Anterior cingulate cortex (tissue), 58 donors: ENCODE measurements around the gene RCSD1.
A peak's percentile ranks its signal among the peaks of the same experiment; 100 is the strongest.
"Not testable (repeated sequence)": the region's sequence is repeated elsewhere in the genome, so short reads cannot be mapped to it uniquely, and the experiment has no call there.

Source experiments
- DNase-seq, 58 donors: peaks; one replicate each; lab custom pipeline; 2025; lab: John Stamatoyannopoulos, UW

The RCSD1 gene, protein sequence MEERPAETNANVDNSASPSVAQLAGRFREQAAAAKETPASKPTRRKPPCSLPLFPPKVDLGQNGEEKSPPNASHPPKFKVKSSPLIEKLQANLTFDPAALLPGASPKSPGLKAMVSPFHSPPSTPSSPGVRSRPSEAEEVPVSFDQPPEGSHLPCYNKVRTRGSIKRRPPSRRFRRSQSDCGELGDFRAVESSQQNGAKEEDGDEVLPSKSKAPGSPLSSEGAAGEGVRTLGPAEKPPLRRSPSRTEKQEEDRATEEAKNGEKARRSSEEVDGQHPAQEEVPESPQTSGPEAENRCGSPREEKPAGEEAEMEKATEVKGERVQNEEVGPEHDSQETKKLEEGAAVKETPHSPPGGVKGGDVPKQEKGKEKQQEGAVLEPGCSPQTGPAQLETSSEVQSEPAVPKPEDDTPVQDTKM

DNA sequence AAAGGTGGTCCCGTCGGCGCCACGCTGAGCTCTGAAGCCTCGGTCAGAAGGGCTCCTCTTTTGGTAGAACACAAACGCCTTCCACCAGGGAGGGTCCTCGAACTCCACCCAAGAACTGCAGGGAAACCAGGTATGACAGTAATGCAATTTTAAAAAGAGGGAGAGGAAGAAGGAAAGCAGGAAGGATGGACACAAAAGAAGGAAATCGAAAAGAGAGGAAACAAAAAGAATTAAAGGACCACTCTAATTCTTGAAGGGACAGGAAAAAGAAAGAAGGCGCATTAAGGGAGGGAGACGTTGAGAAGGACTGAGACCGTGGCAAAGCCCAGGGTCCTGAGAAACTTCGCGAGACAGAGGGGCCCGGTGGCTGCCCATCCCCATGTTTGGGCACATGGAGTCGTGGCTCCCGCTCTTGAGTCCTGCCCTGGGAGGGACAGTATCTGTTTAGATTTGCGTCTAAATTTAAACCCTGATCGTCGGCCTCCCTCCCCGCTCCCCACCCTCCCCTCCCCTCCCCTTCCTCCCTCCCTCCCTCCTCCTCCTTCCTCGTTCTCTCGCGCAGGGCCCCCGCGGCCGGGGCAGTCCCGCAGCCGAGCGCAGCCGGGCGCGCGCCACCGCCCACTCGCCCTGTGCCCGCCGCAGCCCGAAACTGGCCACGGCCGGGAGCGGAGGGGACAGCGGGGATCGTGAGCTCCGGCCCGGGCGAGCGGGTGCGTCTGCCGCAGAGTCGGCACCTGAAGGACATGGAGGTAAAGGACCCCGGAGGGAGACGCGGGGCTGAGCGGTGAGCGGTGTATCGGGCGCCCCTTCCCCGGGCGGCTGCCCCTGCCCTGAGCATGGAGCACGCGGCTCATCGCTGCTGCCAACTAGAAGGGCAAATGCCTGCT lies at the start of gene RCSD1:
Gene RCSD1, plus strand, starts transcription at position 552 of the 887 bp plus-strand sequence. Its CDS starts 192 bp downstream, at position 744.
- DNase-seq, result peak in 2 of 58 donors; percentile 8 to 11

DNA sequence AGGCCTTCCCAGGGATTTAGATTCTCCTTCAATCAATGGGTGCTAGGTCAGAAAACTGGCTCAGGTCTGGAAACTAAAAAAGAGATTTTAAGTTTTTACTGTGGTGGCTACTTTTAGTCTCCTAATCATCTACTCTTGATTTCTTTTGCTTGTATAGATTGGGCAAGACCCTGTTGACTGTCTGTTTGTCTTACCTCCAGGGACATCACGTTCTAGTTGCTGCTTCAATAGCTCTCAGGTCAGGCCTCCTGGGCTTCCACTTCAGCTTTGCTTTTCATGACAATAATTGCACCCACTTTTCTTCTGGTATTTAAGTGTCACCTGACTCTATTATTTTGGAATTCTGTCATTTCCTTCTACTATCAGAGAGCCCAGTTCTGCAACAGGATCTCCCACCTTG lies 48.0 kb upstream of the RCSD1 start:
- DNase-seq, result no peak

DNA sequence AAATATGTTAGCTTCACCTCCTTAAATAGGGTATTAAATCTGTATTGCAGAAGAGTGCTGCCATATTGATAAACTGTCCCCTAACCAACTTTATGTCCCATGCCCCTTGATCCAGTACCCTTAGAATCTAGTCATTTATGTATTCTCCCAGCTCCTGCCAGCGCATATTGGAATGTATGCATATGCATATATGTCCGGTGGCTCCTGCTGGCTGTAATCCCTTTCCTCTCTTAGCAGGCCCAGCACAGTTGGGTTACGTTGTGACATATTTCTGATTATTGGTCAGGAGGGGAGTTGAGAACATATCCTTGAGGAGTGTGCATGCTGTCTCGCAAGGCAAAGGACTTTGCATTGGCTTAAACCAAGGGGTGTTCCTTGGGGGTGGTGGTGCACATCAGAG lies 47.3 kb upstream of the RCSD1 start:
- no peak for DNase-seq

DNA sequence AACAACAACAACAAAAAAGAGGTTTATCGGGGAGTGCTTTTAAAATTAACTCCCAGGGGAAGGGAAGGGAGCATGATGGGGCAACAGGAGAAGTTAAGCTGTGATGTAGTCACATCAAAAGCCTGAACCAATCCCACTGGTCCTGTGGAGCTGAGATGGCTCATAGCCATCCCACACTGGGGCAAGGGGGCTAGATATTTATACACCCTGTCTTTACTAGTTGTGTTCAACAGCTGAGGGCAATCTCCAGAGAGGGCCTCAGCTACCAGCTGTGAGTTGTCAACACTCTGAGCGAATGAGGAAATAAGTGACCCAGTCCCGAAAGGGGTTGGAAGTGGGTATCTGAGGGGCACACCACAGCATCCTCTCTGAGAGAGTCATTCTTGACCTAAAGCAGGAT lies 45.5 kb upstream of the RCSD1 start:
- no peak for DNase-seq

DNA sequence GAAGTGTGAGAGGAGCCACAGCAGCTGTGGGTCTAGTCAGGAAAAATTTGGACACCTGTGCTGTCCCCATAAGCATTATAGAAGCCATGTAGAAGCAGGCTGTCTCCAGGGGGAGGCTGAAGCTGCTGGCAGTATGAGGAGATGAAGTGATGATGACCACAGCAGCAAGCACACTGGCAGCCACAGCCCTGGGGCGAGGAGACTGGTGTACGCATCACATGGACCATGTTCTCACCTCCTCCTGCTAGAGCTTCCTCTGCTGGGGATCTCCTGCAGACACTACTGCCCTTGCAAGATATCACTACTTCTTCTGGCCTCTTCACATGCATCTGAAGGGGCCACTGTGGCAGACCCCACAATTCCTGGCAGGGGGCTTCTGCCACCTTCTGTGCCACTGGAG lies 42.7 kb upstream of the RCSD1 start:
- DNase-seq, result no peak

DNA sequence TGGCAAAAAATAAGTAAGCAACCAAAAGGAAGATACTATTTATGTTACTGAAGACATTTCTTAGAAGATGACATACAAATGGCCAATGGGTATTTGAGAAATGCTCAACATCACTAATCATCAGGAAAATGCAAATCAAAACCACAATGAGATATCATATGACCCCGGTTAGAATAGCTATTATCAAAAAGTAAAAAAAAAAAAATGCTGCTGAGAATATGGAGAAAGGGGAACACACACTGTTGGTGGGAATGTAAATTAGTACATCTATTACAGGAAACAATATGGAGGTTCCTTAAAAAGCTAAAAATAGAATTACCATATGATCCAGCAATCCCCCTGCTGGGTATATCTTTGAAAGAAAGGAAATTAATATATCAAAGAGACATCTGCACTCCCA lies 42.2 kb upstream of the RCSD1 start:
- DNase-seq, result no peak

DNA sequence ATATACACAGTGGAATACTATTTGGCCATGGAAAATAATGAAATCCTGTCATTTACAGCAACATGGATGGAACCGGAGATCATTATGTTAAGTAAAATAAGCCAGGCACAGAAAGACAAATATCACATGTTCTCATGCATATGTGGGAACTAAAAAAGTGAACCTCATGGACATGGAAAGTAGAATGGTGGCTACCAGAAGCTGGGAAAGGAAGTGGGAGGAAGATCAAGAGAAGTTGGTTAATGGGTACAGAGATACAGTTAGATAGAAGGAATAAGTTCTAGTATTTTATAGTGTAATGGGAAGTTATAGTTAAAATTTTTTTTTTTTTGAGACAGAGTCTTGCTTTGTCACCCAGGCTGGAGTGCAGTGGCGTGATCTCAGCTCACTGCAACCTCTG lies 41.7 kb upstream of the RCSD1 start:
- no peak for DNase-seq

DNA sequence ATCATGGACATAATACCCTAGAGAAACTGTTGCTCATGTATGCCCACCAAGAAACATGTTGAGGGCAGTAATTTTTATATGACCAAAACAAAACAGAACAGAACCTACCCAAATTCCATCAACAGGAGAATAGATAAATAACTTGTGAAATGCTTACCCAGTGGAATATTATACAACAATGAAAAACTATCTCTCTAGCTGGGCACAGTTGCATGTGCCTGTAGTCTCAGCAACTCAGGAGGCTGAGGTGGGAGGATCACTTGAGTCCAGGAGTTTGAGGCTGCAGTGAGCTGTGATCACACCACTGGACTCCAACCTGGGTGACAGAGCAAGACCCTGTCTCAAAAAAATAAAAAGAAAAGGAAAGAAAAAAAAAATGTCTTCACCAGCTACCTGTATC lies 37.6 kb upstream of the RCSD1 start:
- no peak for DNase-seq

DNA sequence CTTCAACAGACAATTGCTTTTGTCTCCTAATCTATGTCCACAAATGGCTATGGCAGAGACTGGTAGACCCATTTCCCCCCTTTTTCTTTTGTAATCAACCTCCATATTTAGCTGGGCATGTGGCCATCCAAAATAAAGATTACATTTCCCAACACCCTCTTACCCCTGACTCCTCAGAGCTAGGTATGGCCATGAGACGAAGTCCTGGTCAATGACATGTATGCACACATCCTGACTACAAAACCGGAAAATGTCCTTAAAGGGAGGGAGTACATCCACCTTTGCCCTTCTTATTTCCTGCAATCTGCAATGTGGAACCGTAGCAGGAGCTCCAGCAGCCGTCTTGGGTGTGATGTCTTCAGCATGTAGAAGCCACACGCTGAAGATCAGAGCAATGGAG lies 36.2 kb upstream of the RCSD1 start:
- no peak for DNase-seq

DNA sequence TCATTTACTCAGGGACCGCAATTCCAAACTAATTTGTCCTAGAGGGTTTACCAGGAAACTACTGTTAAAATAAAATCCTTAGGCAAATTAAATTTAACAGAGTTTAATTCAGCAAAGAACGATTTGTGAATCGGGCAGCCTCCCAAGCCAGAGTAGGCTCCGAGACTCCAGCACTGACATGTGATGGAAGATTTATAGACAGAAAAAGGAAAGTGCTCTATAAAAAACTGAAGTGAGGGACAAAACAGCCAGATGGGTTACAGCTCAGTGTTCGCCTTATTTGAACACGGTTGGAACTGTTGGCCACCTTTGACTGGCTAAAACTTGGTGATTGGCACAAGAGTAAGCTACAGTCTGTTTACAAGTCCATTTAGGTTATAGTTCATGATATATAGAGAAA lies 35.2 kb upstream of the RCSD1 start:
- peak in 9 of 58 donors; percentile 4 to 61 (median 15) for DNase-seq

DNA sequence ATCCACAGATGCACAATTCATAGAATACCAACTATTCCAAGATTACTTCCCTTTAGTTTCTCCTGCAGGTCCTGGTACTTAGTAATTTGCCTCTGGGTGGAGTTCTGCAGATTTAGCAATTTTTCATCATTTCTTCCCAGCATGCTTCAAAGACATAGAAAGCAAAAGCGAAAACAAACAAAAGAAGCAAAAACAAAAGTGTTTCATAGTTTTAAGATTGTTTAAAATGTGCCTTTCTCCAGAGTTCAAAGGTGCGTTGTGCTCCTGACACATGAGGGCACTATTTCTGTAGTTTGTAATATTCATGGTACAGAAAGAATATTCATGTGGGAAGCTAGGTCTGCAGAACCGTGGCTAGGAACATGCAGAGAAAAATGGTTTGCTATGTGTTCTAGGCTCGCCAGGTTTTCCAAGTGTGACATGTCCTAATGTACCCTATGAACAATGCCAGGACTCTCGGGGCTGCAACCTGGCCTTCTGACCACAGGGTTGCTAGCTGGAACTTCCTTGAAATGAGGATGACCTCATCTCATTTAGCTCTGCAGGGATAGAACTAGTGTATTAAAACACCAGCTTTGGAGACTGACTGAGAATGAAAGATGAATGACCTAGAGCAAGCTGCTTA lies 30.0 kb upstream of the RCSD1 start:
- DNase-seq, result peak in 1 of 58 donors; percentile 10

DNA sequence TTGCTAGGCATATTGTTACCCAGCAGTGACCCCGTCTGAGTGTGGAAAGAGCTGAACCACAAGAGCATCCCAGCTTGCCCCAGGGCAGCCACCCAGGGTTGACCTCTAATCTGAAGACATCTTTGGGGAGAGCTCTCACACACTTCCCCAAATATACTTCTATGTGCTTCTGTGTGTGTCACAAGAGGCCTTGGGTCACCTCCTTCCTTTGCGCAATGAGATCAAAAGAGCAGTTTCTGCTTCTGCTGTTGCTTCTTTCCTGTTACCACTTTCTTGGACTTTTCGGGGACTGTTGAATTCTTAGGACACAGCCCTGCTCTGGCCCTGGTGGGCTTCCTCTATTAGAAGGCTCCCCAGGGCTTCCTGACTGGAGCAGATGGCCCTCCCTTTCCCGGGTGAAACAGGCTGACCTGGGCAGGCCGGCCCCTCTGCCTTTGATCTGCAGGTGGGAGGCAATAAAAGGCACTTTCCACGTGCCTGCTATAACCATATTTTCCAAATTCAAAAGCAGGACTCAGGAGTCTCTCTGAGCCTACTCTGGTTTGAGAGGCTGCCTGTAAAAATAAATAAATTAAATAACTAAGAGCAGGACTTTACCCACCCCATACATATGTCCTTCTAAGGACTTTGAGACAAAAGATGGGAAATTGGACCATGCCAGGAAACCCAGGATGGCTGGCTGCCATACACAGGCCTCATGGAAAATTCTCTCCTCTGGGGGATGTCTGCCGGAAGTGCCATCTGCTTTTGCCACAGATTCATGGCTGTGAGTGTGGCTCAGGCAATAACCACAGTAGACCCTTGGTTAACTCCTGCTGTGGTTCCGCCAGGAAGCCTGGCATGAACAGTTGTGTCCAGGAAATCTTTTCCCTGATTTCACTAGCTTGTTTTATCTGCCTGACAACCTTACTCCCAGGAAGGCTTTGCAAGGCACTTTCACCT lies 28.3 kb upstream of the RCSD1 start:
- DNase-seq, result peak in 9 of 58 donors; percentile 3 to 45 (median 8)

DNA sequence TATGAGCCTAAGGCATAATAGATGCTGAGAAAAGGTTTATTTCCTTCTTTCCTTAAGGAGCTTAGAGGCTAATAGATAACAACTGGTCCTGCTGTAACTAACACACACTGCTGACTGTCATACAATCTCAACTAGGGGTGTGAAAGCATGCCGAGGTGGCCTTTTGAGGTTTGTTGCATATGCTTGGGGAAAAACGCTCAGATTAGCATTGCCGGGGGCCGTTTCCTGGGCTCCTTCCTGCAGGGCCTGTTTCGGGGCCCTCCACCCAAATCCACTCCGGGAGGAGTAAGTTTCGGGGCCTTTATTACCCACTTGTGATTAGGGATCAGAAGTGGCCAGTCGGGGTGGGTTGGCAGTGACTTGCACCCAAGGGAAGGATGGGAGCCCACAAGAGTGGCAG lies 27.2 kb upstream of the RCSD1 start:
- no peak for DNase-seq

DNA sequence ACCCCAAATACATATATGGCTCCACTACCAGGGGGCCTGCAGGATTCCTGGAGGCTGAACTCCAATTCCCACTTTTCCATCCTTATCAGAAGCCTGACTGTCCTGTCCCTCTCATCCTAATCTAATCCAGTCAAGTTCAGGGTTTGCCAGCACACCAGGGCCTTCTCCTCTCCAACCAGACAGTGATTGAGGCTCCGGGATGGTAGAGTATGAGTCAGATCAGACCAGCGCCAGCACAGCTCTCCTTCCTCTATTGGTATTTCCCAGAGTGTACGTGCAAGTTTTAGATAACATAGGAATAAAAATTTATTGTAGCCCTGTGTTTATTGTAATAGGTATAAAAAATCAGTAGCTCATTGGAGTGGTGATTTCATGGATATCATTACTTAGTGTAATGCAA lies 24.5 kb upstream of the RCSD1 start:
- DNase-seq, result no peak

DNA sequence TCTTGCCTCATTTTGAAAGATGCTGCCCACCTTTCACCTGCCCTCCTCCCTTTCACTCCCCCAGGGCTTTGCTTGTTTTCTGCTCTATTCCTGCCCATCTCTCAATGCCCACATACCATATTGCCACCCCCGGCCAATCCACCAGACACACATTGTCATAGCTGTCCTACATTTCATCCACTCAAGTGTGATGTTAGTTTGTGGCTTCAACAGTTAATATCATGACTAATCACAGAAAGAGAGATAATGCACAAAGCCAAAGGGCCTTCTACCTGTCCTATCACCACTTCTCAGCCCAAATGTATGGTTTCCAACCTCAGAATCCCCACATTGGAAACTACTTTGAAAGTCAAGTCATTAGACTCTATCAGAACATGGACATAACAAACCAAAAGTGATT lies 18.0 kb upstream of the RCSD1 start:
- no peak for DNase-seq

DNA sequence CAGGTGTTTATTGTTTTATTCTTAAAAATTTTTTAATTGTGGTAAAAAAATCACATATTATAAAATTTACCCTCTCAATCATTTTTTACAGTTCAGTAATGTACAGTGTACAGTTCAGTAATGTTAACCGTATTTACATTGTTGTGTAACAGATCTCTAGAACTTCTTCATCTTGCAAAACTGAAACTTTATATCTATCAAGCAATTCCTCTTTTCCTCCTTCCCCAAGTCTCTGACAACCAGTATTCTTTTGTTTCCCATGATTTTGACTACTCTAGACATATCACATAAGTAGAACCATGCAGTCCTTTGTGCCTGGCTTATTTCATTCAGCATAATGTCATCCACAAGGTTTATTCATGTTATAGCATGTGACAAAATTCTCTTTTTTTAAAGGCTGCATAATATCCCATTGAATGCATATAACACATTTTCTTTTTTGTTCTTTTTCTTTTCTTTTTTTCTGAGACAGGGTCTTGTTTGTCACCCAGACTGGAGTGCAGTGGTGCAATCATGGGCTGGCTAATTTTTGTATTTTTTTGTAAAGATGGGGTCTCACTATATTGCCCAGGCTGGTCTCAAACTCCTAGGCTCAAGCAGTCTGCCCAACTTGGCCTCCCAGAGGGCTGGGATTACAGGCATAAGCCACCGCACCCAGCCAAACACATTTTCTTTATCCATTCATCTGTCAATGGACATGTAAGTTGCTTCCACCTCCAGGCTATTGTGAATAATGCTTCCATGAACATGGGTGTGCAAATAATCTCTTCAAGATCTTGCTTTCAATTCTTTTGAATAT lies 17.2 kb upstream of the RCSD1 start:
- DNase-seq, result no peak

DNA sequence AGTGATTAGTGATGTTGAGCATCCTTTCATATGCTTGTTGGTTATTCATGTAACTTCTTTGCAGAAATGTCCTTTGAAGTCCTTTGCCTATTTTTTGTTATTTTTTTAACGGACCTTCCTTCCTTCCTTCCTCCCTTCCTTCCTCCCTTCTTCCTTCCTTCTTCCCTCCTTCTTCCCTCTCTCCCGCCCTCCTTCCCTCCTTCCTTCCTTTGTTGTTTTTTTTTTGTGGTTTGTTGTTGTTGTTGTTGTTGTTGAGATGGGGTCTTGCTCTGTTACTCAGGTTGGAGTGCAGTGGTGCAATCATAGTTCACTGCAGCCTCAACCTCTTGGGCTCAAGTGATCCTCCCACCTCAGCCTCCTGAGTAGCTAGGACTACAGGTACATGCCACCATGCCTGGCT lies 16.0 kb upstream of the RCSD1 start:
- DNase-seq, result not testable (repeated sequence)

DNA sequence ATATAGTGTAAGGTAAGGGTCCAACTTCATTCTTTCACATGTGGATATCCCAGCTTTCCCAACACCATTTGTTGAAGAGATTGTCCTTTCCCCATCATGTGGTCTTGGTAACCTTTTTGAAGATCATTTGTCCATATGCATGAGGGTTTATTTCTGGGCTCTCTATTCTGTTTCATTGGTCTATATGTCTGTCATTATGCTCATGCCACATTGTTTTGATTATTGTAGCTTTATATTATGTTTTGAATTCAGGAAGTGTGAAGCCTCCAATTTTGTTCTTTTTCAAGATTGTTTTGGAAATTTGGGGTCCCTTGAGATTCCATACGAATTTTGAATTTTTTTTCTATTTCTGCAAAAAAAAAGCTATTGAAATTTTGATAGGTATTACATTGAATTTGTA lies 15.2 kb upstream of the RCSD1 start:
- no peak for DNase-seq

DNA sequence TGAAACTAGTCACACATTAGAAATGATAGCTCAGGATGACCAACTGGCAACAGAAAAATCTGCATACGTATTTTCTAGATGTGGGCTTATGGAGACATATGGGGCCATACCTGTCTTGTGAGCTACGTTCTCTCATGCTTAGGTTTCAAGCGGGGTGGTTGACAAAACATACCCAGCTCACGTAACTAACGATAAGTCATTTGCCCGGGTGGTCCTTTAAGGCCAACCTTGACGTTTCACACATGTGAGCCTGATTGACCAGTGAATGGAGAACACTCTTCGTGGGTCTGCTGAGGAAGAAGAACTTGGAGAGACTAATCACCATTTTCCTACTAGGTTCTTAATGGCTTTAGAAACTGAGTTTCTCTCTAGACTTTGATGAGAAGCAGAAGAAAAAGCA lies 13.5 kb upstream of the RCSD1 start:
- no peak for DNase-seq
